ENCODE results near the gene ROR2. TPM values are rescaled to one million over a fixed set of nuclear protein-coding genes. Genes with fewer than 3 reads are reported as not detected.

ROR2 gene
- total RNA-seq: 10 to 100 TPM; 35.6 to 67.6 (median 50.6) TPM

DNA sequence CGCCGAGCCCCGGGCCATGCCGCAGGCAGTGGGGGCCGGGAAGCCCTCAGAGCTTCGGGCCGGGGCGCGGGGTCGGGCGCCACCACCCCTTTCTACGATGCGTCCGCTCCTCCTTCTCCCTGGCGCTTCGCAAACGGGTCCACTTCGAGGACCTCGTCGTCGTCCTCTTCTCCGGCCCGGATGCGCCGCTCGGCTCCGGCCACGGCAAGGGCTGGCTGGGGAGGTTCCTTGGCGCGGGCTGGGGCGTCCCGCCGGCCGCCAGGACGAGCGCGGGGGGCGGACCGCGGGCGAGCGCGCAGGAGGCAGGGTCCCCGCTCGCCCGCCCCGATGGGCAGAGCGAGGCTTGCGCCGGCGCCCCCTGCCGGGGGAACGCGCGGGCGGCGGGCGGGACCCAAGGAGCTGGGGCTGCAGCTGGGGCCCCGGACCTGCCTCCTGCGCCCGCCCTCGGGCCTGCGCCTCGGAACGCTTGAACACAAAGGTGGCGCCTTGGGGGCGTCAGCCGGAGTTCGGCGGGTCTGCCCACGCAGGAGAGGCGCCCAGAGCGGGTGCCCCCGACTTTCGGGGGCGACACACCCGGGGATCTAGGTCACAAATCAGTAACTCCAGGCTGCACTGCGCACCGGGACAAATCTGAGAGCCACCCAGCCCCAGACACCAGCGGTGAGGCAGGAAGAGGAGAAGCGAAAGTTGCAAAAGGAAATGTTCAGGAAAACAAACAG is at the start of gene ROR2:
TSS of gene ROR2 (minus strand) at position 283 of the 719 bp plus-strand sequence.
- Histone ChIP-seq H3K4me1 (peaks cover 0 to 6% of the 10 kb centered on the region in 2 donors), H3K36me3 (no peaks in the 10 kb centered on the region), H3K4me3 (peak within 1 kb of the TSS; percentile 66 to 85), H3K27me3 (no peaks in the 10 kb centered on the region), H3K27ac (peak within 1 kb of the TSS; percentile 89 to 90), H3K9me3 (no peaks in the 10 kb centered on the region)
- peak; percentile 74 to 83 for DNase-seq
- TF ChIP-seq CTCF (IDR thresholded peaks at IDR 0.05) (peak in 3 of 4 experiments; percentile 86 to 96 (median 91)), POLR2A (IDR thresholded peaks at IDR 0.05) (peak; percentile 59 to 78)
- intact Hi-C loops (cut with DNase I; ENCODE audit: low total_unique reads): loop anchor here (5.0 to 10.0 kb wide), 2 partner anchors 55 to 173 kb away; no protein-coding TSS in a partner anchor

DNA sequence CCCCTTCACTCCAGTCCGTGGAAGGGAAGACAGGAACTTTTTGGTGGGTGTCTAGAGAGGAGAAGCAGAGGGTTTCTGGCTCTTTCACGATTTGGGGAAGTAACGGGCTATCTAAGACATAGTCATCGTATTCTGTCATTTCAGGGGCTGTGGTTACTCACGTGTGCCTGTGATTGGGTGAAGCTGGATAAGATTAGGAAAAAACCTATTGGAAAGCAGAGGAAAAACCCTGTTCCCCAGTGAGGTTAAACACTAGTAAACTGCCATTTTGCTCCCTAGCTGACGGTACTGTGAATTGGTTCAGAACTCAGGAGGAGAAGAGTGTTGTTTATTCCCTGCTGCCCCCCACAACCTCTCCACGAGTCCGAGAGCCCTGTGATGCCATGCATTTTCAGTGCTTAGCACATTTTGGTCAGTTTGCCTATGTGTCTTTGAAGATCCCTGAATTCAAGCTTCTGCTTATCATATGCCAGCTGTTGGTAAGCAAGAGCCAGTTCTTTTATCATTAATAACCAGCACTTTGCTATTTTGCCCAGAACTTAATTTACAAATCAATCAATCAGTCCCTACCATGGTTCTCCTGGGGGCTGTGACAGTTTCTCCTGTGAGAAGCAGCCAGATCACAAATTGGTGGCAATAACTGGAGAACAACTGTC is 45.1 kb upstream of the ROR2 start:
- Histone ChIP-seq H3K4me3 (no peak overlapping the region), H3K27ac (no peak overlapping the region), H3K36me3 (no peaks in the 10 kb centered on the region), H3K27me3 (no peaks in the 10 kb centered on the region), H3K9me3 (no peaks in the 10 kb centered on the region), H3K4me1 (no peaks in the 10 kb centered on the region)
- TF ChIP-seq POLR2A (IDR thresholded peaks at IDR 0.05) (no peak), CTCF (IDR thresholded peaks at IDR 0.05) (no peak)
- no peak for DNase-seq
- intact Hi-C loops (cut with DNase I; ENCODE audit: low total_unique reads): no loop called here

DNA sequence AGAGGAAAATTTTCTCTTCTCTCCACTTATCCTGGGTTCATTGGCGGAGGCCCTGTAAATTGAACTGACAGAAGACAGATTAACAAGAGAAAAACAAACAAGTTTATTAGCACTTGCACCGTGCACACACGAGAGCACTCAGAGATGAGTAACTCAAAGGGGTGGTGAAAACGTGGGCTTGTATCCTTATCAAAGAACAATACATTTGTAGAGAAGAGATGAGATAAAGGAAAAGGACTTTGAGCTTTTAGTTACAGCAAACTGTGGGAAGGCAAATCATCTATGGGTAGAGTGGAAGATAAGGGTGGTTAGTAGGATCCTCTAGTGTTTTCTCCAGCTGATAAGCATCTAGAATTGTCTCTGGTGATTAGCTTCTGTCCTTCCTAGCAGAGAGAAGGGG is 44.4 kb upstream of the ROR2 start:
- Histone ChIP-seq H3K9me3 (no peaks in the 10 kb centered on the region), H3K27ac (no peak overlapping the region), H3K4me1 (no peaks in the 10 kb centered on the region), H3K4me3 (no peak overlapping the region), H3K27me3 (no peaks in the 10 kb centered on the region), H3K36me3 (no peaks in the 10 kb centered on the region)
- DNase-seq: no peak
- intact Hi-C loops (cut with DNase I; ENCODE audit: low total_unique reads): no loop called here
- TF ChIP-seq POLR2A (IDR thresholded peaks at IDR 0.05) (no peak), CTCF (IDR thresholded peaks at IDR 0.05) (no peak)

GRCh38 chr9:91992461-91993041 is 42.5 kb upstream of the ROR2 start:
- H3K27me3 ChIP-seq: no peaks in the 10 kb centered on the region
- DNase-seq: no peak
- no peaks in the 10 kb centered on the region for H3K36me3 ChIP-seq
- H3K9me3 ChIP-seq: no peaks in the 10 kb centered on the region
- no peaks in the 10 kb centered on the region for H3K4me1 ChIP-seq
- peak overlapping the region in 1 of 2 donors; percentile 20 for H3K27ac ChIP-seq
- intact Hi-C loops (cut with DNase I; ENCODE audit: low total_unique reads): no loop called here
- TF ChIP-seq CTCF (IDR thresholded peaks at IDR 0.05) (no peak), POLR2A (IDR thresholded peaks at IDR 0.05) (no peak)
- no peak overlapping the region for H3K4me3 ChIP-seq

Data from uterus (tissue), 4 donors.